HEK293T (cell line): Measurements from ENCODE around the gene CLEC20A.

Experiments used
- ARNT ChIP-seq: fragments of 450-650 bp; IDR thresholded peaks from 2 replicates; pipeline ENCODE4 v1.6.1; 2017; ENCODE audit warnings: mild to moderate bottlenecking
- BHLHE40 ChIP-seq: fragments of 450-650 bp; IDR thresholded peaks from 2 replicates; pipeline ENCODE4 v1.6.1; 2016; ENCODE audit warnings: mild to moderate bottlenecking, moderate library complexity, borderline replicate concordance
- CTBP1 ChIP-seq: fragments of 450-650 bp; IDR thresholded peaks from 2 replicates; pipeline ENCODE4 v1.6.1; 2016; ENCODE audit warnings: borderline replicate concordance
- ELF4 ChIP-seq: fragments of 450-650 bp; IDR thresholded peaks from 2 replicates; pipeline ENCODE4 v1.6.1; 2017; ENCODE audit warnings: antibody characterized with exemption
- FOXA1 ChIP-seq: fragments of 450-650 bp; IDR thresholded peaks from 2 replicates; pipeline ENCODE4 v1.6.1; 2016; ENCODE audit warnings: mild to moderate bottlenecking
- HDGF ChIP-seq: fragments of 450-650 bp; IDR thresholded peaks from 2 replicates; pipeline ENCODE4 v1.6.1; 2017; ENCODE audit warnings: antibody characterized with exemption, borderline replicate concordance
- L3MBTL2 ChIP-seq: fragments of 450-650 bp; conservative IDR thresholded peaks from 2 replicates; pipeline ENCODE4 v1.6.1; 2016; ENCODE audit warnings: mild to moderate bottlenecking
- NFRKB ChIP-seq: fragments of 450-650 bp; IDR thresholded peaks from 2 replicates; pipeline ENCODE4 v1.6.1; 2016; ENCODE audit warnings: mild to moderate bottlenecking, moderate library complexity
- PKNOX1 ChIP-seq: fragments of 450-650 bp; IDR thresholded peaks from 2 replicates; pipeline ENCODE4 v1.6.1; 2016
- SP1 ChIP-seq: fragments of 450-650 bp; IDR thresholded peaks from 2 replicates; pipeline ENCODE4 v1.6.1; 2017

DNA sequence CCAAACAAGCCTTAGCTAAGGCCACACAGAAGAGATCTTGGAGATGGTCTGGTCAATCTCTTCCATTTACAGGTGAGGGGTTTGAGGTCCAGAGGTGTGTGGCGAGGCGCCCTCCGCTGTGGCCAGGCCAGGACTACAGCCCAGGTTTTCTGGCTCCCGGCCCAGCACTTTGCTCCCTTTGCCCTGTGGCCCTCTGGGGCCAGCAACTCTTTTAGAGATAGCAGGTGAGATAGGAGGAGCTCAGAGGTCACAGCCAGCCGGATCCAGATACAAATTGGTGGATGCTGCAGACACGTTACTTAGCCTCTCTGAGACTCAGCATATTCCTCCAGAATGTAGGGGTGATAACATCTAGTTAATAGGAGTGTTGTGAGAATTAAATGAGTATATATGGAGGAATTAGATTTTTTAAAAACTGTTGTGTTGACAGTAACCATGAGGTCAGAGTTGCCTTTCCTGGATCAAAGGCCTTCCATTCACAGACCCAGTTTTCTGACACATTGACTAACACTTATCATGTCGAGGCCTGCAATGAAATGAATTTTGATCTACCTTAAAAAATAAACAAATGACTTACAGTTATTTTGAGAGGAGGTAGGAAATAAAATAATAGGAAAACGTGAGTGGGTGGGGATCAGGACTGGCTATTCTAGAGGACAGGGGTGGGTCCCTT, 32.7 kb upstream of the CLEC20A start:
- TF ChIP-seq PKNOX1 (no peak), BHLHE40 (no peak), SP1 (no peak), L3MBTL2 (no peak), HDGF (no peak), CTBP1 (no peak), ELF4 (no peak), NFRKB (no peak), ARNT (no peak), FOXA1 (no peak)
